GM10248 (cell line): ENCODE measurements around the gene LRTM2.

Experiments used
- CTCF ChIA-PET: fragments of 300-600 bp; sonication (Branson Sonifier 250); formaldehyde crosslinking; extraction: SDS; loops from one replicate; lab custom pipeline; 2021; ENCODE audit warnings: antibody characterized with exemption; lab: Yijun Ruan, JAX
- POLR2A ChIA-PET: fragments of 350-650 bp; sonication (Branson Sonifier 250); formaldehyde crosslinking; extraction: SDS; loops from one replicate; lab custom pipeline; 2020; ENCODE audit warnings: antibody characterized with exemption; lab: Yijun Ruan, JAX
- DNase-seq: peaks from one replicate; pipeline ENCODE4 v3.0.0; 2012; ENCODE audit errors: extremely low spot score
- CTCF ChIP-seq: IDR thresholded peaks from 2 replicates; pipeline ENCODE4 v1.5.1; 2012; ENCODE audit warnings: mild to moderate bottlenecking, low read depth; ENCODE audit errors: extremely low read depth, missing control alignments, control extremely low read depth

The LRTM2 gene

GRCh38 chr12:1820191-1820895 lies at the start of gene LRTM2:
Gene LRTM2 (plus strand): TSS chr12:1820565. CDS start chr12:1828149, 7,584 bp downstream.
- no peak for DNase-seq
- ChIA-PET CTCF (interaction anchor here (1.4 kb wide), 1 partner anchor 25 kb away, joined by 5 read pairs; no protein-coding TSS in a partner anchor), POLR2A (no interaction called here)
- no peak for TF ChIP-seq CTCF

GRCh38 chr12:1773937-1774655 lies 46.3 kb upstream of the LRTM2 start:
- no peak for TF ChIP-seq CTCF
- ChIA-PET CTCF (interaction anchor here (1.3 to 4.4 kb wide), 3 partner anchors 8 to 166 kb away, joined by 7 to 19 read pairs (median 7); no protein-coding TSS in a partner anchor), POLR2A (no interaction called here)
- DNase-seq: no peak

GRCh38 chr12:1776170-1776921 lies 44.0 kb upstream of the LRTM2 start:
- CTCF ChIA-PET: interaction anchor here (0.6 to 4.4 kb wide), 8 partner anchors 9 to 142 kb away, joined by 3 to 19 read pairs (median 3); no protein-coding TSS in a partner anchor
- POLR2A ChIA-PET: no interaction called here
- no peak for DNase-seq
- TF ChIP-seq CTCF: no peak

GRCh38 chr12:1777798-1778197 lies 42.6 kb upstream of the LRTM2 start:
- TF ChIP-seq CTCF: no peak
- POLR2A ChIA-PET: no interaction called here
- CTCF ChIA-PET: interaction anchor here (4.4 kb wide), 1 partner anchor 13 kb away, joined by 19 read pairs; no protein-coding TSS in a partner anchor
- no peak for DNase-seq

- TF ChIP-seq CTCF: no peak
- ChIA-PET POLR2A (no interaction called here), CTCF (interaction anchor here (0.9 to 2.0 kb wide), 3 partner anchors 9 to 161 kb away, joined by 3 to 8 read pairs (median 5); no protein-coding TSS in a partner anchor)
- DNase-seq: no peak
Observed at GRCh38 chr12:1778911-1779310, 41.5 kb upstream of the LRTM2 start.

GRCh38 chr12:1779783-1780182 lies 40.6 kb upstream of the LRTM2 start:
- ChIA-PET POLR2A (interaction anchor here (0.5 to 0.6 kb wide), 2 partner anchors 13 to 86 kb away, joined by 3 to 8 read pairs; no protein-coding TSS in a partner anchor), CTCF (interaction anchor here (1.2 to 2.0 kb wide), 4 partner anchors 10 to 160 kb away, joined by 3 to 8 read pairs (median 4); no protein-coding TSS in a partner anchor)
- no peak for TF ChIP-seq CTCF
- no peak for DNase-seq
